ENCODE data around the gene AXDND1. TPM values are rescaled to one million over a fixed set of nuclear protein-coding genes. Genes with fewer than 3 reads are reported as not detected.

AXDND1 gene
- polyA plus RNA-seq, 1 donor from 2014 or later = 1.1 TPM

GRCh38 chr1:179601093-179601492, 235.3 kb downstream of the AXDND1 start:
- Histone ChIP-seq H3K9ac (ENCODE audit: low read length) (no peak overlapping the region), H2AFZ (ENCODE audit: low read depth, low read length) (no peak overlapping the region), H3K36me3 (ENCODE audit: insufficient read depth, low read length) (no peaks in the 10 kb centered on the region), H3K4me3 (ENCODE audit: low read length) (no peak overlapping the region), H3K4me2 (ENCODE audit: low read length) (no peak overlapping the region), H3K27ac (ENCODE audit: low read length) (no peak overlapping the region), H3K79me2 (replicated peaks; ENCODE audit: insufficient read depth, low read length) (no peaks in the 10 kb centered on the region), H3K27me3 (ENCODE audit: insufficient read depth, low read depth, low read length) (no peaks in the 10 kb centered on the region), H4K20me1 (ENCODE audit: insufficient read depth) (no peaks in the 10 kb centered on the region), H3K9me3 (ENCODE audit: low read length) (no peaks in the 10 kb centered on the region), H3F3A (ENCODE audit: insufficient read depth, low read length, poor library complexity, severe bottlenecking) (no peaks in the 10 kb centered on the region), H3K9me2 (ENCODE audit: insufficient read depth, low read length) (no peaks in the 10 kb centered on the region)
- TF ChIP-seq MXI1 (conservative IDR thresholded peaks at IDR 0.05; ENCODE audit: poor library complexity, severe bottlenecking) (no peak), POLR2AphosphoS5 (IDR thresholded peaks at IDR 0.05) (no peak), SMC3 (conservative IDR thresholded peaks at IDR 0.05; ENCODE audit: poor library complexity) (no peak), EP300 (conservative IDR thresholded peaks at IDR 0.05; ENCODE audit: poor library complexity, severe bottlenecking) (no peak), EZH2 (IDR thresholded peaks at IDR 0.05; ENCODE audit: borderline replicate concordance, insufficient read depth, low read length, poor library complexity, severe bottlenecking) (no peak)

Small RNA genes lying within 50 kb of the gene (small RNA-seq; reads per million reads assigned to genes)
- gene MEF2AP1 (0 reads per million in 3 experiments), gene RNU5F-2P (0 to 0.33 (median 0) reads per million in 3 experiments)

Other genes starting within 250 kb of the AXDND1 start
- 9.8 and 10.4 TPM in 2 replicates for gene ABL2, start 136.3 kb upstream of the AXDND1 start, polyA plus RNA-seq
- gene SOAT1, start 72.2 kb upstream of the AXDND1 start, polyA plus RNA-seq = 4.1 and 5.7 TPM in 2 replicates
- not detected in 2 replicates for gene NPHS2, start 210.0 kb downstream of the AXDND1 start, polyA plus RNA-seq
- not detected in 2 replicates for gene TDRD5, start 225.9 kb downstream of the AXDND1 start, polyA plus RNA-seq

All from neural cell (in vitro differentiated cells).